22Rv1 (cell line): Measurements from ENCODE around the gene SAP30L.

Experiments used
- H3K27ac ChIP-seq: fragments of 450-650 bp; 2 replicates; pipeline ENCODE4 v1.5.1; 2017
- ZFX ChIP-seq: fragments of 450-650 bp; IDR thresholded peaks from 2 replicates; pipeline ENCODE4 v1.6.1; 2017; ENCODE audit warnings: antibody characterized with exemption, borderline replicate concordance
- TF ChIP-seq, protein P1 (sequence below): fragments of 450-650 bp; IDR thresholded peaks from 2 replicates; pipeline ENCODE4 v1.5.1; 2017; ENCODE audit warnings: mild to moderate bottlenecking

Gene SAP30L

DNA sequence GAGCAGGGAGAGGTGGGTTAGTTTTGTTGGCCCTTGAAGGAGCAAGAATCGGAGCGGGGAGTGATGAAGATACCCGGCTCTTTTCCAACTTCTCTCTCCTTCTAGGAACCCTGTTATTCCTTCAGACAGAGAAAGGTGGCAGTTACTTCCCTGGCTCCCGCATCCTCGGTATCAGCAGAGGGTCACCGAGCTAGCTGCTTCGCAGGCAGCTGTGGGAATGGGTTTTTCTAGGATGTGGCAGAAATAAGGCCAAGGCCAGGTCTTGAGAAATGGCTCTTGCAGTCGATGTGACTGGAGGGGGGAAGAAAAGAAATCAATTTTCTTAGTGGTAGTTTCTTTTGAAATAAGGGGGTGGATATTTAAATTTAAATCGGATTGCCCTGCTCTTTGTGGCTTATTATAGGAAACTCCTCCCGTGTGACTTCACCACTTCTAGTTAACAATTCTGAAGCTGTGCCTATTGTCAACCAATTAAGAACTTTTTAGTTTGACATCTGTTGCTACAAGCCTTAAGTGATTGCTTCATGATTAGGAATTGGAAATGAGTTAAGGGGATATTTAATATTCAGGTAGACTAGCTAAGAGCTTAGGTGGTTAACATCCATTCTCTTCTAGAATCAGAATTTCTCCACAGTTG, 1.4 kb downstream of the SAP30L start:
- no peak for TF ChIP-seq ZFX
- TF ChIP-seq, protein P1, sequence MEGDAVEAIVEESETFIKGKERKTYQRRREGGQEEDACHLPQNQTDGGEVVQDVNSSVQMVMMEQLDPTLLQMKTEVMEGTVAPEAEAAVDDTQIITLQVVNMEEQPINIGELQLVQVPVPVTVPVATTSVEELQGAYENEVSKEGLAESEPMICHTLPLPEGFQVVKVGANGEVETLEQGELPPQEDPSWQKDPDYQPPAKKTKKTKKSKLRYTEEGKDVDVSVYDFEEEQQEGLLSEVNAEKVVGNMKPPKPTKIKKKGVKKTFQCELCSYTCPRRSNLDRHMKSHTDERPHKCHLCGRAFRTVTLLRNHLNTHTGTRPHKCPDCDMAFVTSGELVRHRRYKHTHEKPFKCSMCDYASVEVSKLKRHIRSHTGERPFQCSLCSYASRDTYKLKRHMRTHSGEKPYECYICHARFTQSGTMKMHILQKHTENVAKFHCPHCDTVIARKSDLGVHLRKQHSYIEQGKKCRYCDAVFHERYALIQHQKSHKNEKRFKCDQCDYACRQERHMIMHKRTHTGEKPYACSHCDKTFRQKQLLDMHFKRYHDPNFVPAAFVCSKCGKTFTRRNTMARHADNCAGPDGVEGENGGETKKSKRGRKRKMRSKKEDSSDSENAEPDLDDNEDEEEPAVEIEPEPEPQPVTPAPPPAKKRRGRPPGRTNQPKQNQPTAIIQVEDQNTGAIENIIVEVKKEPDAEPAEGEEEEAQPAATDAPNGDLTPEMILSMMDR = no peak
- H3K27ac ChIP-seq = peak overlapping the region; percentile 46; the same call in 1 of the 2 replicates

DNA sequence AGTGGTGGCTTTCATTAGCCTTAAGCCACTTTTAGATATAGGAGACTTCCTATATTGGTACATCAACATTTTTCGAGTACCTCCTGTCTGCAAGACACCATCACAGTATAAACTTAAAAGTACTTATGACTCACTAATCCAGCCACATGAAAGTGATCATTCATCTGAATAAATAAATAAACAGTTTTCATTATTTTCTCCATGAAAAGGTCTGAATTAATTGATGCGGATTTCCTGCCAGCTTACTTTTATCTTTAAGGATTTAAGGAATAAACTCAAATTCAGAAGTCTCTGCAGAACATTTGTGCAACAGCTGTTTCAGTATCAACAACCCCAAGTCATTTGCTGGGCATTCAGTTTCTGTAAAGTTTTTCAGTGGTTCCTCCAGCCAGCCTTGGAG, 4.0 kb downstream of the SAP30L start:
- no peak for TF ChIP-seq ZFX
- TF ChIP-seq, protein P1 = no peak
- no peak overlapping the region for H3K27ac ChIP-seq

DNA sequence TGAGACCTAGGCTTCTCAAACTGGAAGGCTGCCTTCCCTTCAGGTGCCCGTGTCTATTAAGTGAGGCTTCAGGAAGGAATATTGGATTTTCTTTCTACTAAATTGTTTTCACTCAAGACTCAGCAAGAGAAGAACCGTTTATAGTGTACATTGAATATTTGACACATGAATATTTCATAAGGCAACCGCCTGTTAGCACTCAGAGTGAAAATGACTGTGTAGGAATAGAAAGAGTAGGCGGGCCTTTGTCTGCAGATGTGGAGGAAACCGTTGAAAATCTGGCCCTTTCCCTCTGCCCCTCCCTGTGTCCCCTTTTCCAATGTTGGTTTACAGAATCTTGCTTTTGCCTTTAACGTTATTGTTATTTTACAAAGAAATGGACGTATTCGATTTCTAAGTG, 6.2 kb downstream of the SAP30L start:
- no peak for TF ChIP-seq ZFX
- TF ChIP-seq, protein P1 = no peak
- H3K27ac ChIP-seq = no peak overlapping the region

DNA sequence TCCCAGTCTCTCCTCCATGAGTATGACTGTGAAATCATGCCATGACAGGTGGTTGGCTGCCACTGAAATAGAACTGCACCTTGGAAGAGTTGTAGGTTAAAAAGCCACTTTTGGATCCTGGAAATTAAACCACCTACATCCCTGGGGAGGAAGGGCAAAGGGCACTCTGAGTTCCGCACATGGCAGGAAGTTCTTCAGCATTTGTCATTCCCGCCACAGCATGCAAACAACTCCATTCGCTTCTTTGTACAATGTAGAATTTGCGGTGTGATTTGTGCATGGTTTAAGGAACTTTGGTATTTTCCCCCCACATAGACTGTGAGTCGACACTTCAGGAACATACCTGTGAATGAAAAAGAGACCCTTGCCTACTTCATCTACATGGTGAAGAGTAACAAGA, 9.8 kb downstream of the SAP30L start:
- no peak for TF ChIP-seq ZFX
- TF ChIP-seq, protein P1 = no peak
- H3K27ac ChIP-seq = no peak overlapping the region

DNA sequence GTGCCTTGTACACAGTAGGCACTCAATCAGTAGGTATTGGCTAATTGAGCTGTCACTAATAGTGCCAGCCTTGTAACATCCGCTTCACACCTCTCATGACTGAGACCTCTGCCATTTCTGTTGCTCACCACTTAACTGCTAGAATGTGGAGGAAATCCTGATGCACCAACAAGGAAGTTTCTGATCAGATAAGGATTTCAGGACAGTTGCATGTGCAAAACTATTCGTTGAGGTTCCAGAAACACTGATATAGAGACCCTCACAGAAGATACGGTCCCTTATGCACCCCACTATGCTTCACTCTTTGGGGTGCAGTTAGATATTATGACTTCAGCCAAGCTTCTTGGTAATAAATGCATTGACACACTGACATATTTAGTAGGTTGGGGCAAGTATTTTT, 10.7 kb downstream of the SAP30L start:
- TF ChIP-seq ZFX = no peak
- TF ChIP-seq, protein P1 = no peak
- H3K27ac ChIP-seq = no peak overlapping the region

DNA sequence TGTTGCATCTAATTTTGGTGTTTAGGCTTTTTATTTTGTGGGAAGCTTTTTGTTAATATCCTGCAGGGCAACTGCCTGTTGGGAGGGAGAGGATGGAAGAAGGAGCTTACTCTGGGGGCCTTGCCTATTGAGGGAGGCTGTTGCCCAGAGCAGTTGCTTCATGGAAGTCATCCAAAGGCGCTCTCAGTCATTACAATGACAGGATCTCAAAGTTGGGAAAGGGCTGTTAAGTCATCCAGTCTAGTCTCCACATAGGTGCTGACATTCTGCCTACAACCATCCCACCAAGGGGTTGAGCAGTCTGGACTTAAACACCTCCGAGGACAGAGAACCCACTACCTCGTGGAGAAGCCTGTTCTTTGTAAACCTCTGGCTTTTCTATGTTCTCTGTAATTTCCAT, 13.2 kb downstream of the SAP30L start:
- no peak overlapping the region for H3K27ac ChIP-seq
- TF ChIP-seq, protein P1 = no peak
- no peak for TF ChIP-seq ZFX

DNA sequence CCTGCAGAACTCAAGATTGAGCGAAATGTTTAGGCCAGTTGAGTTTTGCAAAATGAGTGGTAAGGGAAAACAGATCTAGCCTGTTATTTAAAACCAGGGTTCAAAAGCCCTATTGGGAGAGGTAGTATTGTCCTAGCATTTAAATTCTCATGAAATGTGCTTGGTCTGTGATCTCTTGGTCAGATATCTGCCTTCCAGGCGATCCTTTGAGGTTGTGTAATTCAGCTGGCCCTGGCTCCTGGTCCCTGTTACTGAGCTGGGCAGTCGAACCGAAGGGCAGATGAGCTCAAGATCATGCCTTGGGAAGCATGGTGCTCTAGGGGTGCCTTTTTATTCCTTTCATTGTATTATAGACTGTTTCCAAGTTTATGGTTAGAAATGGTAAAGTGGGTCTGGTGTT, 14.4 kb downstream of the SAP30L start:
- no peak overlapping the region for H3K27ac ChIP-seq
- TF ChIP-seq, protein P1 = no peak
- TF ChIP-seq ZFX = no peak
